Thymus (tissue), 11 donors: ENCODE results near the gene ATF3. TPM values are rescaled to one million over a fixed set of nuclear protein-coding genes. Genes with fewer than 3 reads are reported as not detected.

Source experiments
- DNase-seq, 9 donors: peaks; one replicate each; pipeline ENCODE4 v3.0.0-alpha.2; 2013; ENCODE audit warnings: low spot score in 9 of 9, low read depth in 6 of 9, missing footprints in 1 of 9
- H3K27ac ChIP-seq, 2 donors: one replicate each; pipeline ENCODE4 v1.5.1; 2013; ENCODE audit warnings: control low read depth in 1 of 2, low read depth in 1 of 2, low read length in 1 of 2, mild to moderate bottlenecking in 1 of 2, moderate library complexity in 1 of 2
- H3K27me3 ChIP-seq, 2 donors: one replicate each; pipeline ENCODE4 v1.5.1; 2013; ENCODE audit warnings: low read length in 1 of 2; ENCODE audit not compliant: control insufficient read depth in 2 of 2, insufficient read depth in 1 of 2
- H3K36me3 ChIP-seq, 2 donors: one replicate each; pipeline ENCODE4 v1.5.1; 2013; ENCODE audit warnings: low read length in 1 of 2, mild to moderate bottlenecking in 1 of 2, moderate library complexity in 1 of 2; ENCODE audit not compliant: control insufficient read depth in 2 of 2, insufficient read depth in 2 of 2
- H3K4me1 ChIP-seq, 2 donors: one replicate each; pipeline ENCODE4 v1.5.1; 2013; ENCODE audit warnings: low read length in 2 of 2; ENCODE audit not compliant: control insufficient read depth in 2 of 2, insufficient read depth in 2 of 2
- H3K4me3 ChIP-seq, 2 donors: one replicate each; pipeline ENCODE4 v1.5.1; 2013; ENCODE audit warnings: low read length in 2 of 2, control low read depth in 1 of 2, mild to moderate bottlenecking in 1 of 2
- H3K9me3 ChIP-seq, 2 donors: one replicate each; pipeline ENCODE4 v1.5.1; 2013; ENCODE audit warnings: low read length in 1 of 2, mild to moderate bottlenecking in 1 of 2; ENCODE audit not compliant: control insufficient read depth in 2 of 2, insufficient read depth in 1 of 2
- WGBS: extraction: QIAGEN DNeasy Blood & Tissue Kit; methylation state at CpG from one replicate; pipeline ENCODE4 v1.1.7; 2013; 5-methylcytosine and 5-hydroxymethylcytosine counted together
- polyA plus RNA-seq: library from polyadenylated mRNA; stranded (reverse); fragments of 200-250 nt; gene quantifications from one replicate; pipeline ENCODE4 v1.2.3, GENCODE V29; 2013
- total RNA-seq: library from RNA; stranded (reverse); fragments of 120-200 nt; gene quantifications from one replicate; pipeline ENCODE4 v1.2.4, GENCODE V29; 2013
- donor health status: healthy.

Gene ATF3
- total and polyA plus RNA-seq, 2 donors: 4.4 to 34.6 TPM

DNA sequence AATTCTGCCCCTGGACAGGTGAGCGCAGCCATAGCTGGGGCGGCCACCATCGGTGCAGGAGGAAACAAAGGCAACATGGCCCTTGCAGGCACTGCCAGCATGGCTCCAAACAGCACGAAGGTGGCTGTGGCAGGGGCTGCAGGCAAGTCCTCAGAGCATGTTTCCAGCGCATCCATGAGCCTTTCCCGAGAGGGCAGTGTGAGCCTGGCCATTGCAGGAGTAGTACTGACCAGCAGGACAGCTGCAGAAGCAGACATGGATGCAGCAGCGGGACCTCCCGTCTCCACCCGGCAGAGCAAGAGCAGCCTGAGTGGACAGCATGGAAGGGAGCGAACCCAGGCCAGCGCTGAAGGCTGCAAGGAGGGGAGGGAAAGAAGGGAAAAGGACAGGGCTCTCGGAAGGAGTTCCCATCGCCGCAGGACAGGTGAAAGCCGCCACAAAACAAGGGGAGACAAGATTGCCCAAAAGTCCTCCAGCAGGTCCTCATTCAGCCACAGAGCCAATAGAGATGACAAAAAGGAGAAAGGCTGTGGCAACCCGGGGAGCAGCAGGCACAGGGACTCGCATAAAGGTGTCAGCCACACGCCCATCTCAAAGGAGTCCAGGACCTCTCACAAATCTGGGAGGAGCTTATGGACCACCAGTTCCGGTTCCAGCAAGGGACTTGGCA is 17.4 kb downstream of the ATF3 start:
- Histone ChIP-seq H3K27me3 (no peaks in the 10 kb centered on the region), H3K36me3 (no peaks in the 10 kb centered on the region), H3K4me3 (no peak overlapping the region), H3K9me3 (peaks cover 0 to 2% of the 10 kb centered on the region in 2 donors), H3K4me1 (peaks cover 11 to 25% of the 10 kb centered on the region in 2 donors), H3K27ac (no peak overlapping the region)
- 98% methylated on average over 19 of the region's 19 CpGs for WGBS
- DNase-seq: no peak

GRCh38 chr1:212628046-212628445 is 19.5 kb downstream of the ATF3 start:
- H3K4me3 ChIP-seq: no peak overlapping the region
- peaks cover 11 to 25% of the 10 kb centered on the region in 2 donors for H3K4me1 ChIP-seq
- no peaks in the 10 kb centered on the region for H3K36me3 ChIP-seq
- H3K27me3 ChIP-seq: no peaks in the 10 kb centered on the region
- WGBS: 97% methylated on average over 5 of the region's 5 CpGs
- no peak overlapping the region for H3K27ac ChIP-seq
- peaks cover 0 to 2% of the 10 kb centered on the region in 2 donors for H3K9me3 ChIP-seq
- no peak for DNase-seq

DNA sequence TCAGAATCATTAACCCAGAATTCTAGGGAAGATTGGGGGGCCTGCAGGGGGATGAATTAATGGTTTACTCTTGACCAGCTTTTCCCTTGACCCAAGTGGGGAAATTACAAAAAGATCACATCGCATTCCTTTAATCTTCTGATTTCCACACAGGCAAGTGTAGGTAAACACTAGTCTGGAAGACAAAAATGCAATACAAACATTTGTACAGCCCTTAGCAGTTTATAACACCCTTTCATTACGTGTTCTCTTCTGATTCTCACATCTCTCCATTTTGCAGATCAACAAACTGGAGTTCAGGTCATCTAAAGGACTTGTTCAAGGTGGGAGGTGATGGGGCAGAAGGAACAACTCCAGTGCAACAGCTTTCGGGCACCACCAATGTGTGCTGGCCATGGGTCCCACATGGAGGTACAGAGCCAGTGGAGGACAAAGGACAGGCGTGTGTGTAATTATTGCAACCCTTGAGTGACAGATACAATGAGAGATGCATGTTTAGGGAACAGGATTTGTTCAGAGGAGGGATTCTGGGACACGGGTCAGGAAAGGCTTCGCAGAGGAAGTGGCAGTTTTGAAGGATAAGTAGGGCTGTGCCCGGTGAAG is 20.4 kb downstream of the ATF3 start:
- H3K27ac ChIP-seq: no peak overlapping the region
- no peak overlapping the region for H3K4me3 ChIP-seq
- H3K9me3 ChIP-seq: peaks cover 0 to 2% of the 10 kb centered on the region in 2 donors
- no peaks in the 10 kb centered on the region for H3K27me3 ChIP-seq
- H3K4me1 ChIP-seq: peaks cover 11 to 25% of the 10 kb centered on the region in 2 donors
- no peak for DNase-seq
- 97% methylated on average over 7 of the region's 7 CpGs for WGBS
- H3K36me3 ChIP-seq: no peaks in the 10 kb centered on the region

DNA sequence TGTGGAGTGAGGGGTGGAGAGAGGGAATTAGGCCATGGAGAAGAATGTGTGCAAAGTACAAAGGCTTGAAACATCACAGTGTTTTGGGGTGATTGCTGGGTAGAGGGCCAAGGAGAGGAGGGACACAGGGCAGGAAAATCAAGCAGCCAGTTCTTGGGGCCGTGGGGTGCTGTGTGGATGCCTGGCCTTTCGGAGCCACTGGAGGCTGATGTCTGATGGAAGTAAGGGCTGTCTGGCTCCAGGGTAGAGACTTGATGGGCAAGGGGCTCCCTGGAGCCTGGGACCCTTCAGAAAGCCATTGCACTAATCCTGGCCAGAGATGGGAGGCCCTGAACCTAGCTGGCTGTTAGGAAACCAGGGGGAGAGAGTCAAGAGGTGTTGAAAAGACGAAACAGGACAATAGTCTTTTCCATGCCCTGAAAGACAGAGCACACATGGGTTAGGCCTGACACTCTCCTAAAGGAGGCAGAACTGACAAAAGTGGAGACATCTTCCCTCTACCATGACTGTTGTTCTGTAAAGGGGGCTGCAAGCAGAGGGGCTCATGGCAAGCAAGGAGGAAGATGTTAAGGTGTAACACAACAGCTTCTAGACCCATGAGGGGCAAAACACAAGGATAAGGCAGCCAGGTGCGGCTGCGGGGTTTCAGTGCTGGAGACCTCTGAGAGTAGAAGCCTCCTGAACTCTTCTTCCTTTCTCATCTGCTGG is 21.0 kb downstream of the ATF3 start:
- DNase-seq: peak in 1 of 9 donors; percentile 89

DNA sequence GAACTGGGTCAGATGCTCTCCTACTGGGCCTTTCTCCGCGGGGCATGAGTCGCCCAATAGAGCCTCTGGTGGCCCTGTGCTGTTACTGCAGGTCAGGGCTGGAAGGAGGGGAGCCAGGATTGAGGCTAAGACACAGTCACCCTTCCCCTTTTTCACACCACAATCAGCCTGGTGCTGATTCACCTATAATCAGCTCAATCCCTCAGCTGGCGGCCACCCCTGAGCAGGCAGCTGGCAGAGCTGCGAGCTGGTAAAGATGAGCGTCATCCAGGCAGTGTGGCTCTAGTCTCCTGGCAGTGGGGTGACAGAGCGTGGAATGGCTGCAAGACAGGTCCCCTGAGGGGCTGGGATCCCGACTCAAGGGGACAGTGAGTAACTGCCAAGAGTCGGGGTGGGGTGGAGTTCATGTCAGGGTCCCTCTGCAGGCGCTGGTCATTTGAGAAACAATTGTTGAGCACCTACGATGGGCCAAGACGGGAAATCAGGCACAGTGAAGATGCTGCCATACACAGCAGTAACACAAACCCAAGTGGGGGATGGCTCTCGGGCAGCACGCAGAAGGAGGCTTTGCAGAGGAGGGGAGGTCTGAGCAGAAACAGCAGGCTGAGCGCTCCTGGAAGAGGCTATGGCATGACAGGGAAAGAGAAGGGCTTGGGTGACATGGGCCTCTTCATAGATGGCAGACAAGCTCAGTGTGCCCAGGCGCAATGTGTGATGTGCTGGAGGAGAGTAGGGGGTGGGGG is 21.8 kb downstream of the ATF3 start:
- Histone ChIP-seq H3K4me3 (no peak overlapping the region), H3K9me3 (peaks cover 0 to 5% of the 10 kb centered on the region in 2 donors), H3K36me3 (no peaks in the 10 kb centered on the region), H3K27me3 (no peaks in the 10 kb centered on the region), H3K4me1 (peaks cover 15 to 30% of the 10 kb centered on the region in 2 donors), H3K27ac (peak overlapping the region in 1 of 2 donors; percentile 87)
- 59% methylated on average over 16 of the region's 16 CpGs for WGBS
- DNase-seq: peak in 7 of 9 donors; percentile 61 to 82 (median 69)

More for the DNA sequence above, 21.0 kb downstream of the ATF3 start:
- Histone ChIP-seq H3K4me3 (no peak overlapping the region), H3K36me3 (no peaks in the 10 kb centered on the region), H3K4me1 (peaks cover 11 to 25% of the 10 kb centered on the region in 2 donors), H3K9me3 (peaks cover 0 to 5% of the 10 kb centered on the region in 2 donors), H3K27ac (peak overlapping the region in 1 of 2 donors; percentile 87), H3K27me3 (no peaks in the 10 kb centered on the region)
- WGBS: 76% methylated on average over 5 of the region's 5 CpGs

DNA sequence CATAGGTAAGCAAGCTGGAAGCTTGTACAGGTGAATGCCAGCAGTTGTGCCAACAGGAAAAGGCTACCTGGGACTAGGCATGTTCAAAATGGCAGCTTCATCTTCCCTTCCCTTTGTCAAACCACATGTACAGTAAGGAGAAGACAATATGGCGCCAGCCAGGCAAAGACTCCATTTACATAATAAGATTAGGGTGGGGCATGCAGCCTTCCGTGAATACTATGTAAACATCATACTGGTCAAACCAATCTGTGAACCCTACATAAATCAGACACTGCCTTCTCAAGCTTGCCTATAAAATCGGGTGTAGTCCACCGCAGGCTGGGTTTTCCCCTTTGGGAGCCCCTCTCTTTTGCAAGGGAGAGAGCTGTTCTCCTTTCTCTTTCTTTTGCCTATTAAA is 24.6 kb downstream of the ATF3 start:
- Histone ChIP-seq H3K27me3 (no peaks in the 10 kb centered on the region), H3K4me1 (peaks cover 39 to 58% of the 10 kb centered on the region in 2 donors), H3K36me3 (no peaks in the 10 kb centered on the region), H3K27ac (no peak overlapping the region), H3K4me3 (no peak overlapping the region), H3K9me3 (peaks cover 0 to 5% of the 10 kb centered on the region in 2 donors)
- WGBS: 79% methylated on average over 4 of the region's 4 CpGs
- no peak for DNase-seq

DNA sequence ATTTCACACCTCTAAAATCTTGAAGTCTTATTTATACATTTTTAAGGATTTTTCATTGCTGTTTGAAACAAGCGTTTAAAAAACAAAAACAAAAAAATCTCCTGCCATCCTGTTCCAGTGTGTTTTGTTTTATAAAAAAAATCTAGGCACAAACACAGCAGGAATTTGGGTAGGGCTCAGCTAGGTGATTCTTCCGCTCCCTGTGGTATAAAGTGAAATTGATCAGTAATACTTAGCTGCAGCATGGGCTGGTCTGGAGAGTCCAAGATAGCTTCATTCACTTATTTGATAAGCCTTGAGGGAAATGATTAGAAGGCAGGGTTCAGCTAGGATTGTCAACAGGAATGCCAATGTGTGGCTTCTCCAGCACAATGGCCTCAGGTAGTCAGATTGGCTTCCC is 25.7 kb downstream of the ATF3 start:
- Histone ChIP-seq H3K9me3 (peaks cover 0 to 5% of the 10 kb centered on the region in 2 donors), H3K27me3 (no peaks in the 10 kb centered on the region), H3K36me3 (no peaks in the 10 kb centered on the region), H3K4me3 (no peak overlapping the region), H3K27ac (no peak overlapping the region), H3K4me1 (peaks cover 44 to 66% of the 10 kb centered on the region in 2 donors)
- no peak for DNase-seq
- 98% methylated on average over 2 of the region's 2 CpGs for WGBS

DNA sequence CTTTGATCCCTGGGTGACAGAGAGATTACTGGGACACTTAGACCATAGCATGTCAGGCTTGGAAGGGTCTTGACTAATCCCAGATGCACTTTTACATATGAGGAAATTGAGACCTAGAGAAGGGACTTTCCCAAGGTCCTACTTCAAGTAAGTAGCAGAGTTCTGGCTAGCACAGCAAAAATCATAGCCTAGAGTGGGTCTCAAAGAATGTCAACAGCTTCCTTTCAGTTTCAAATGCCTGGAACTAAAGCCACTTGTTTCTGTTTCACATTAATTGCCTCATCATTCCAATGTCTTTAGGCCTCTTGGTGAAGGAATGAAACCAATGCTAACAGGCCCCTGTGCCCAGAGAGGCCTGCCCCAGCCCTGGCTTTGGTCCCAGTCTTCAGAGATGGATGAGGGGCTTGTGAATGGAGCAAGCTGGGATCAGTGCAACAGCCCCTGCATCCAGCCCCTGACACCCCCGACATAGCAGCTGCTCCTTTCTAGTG is 26.6 kb downstream of the ATF3 start:
- H3K4me1 ChIP-seq: peaks cover 38 to 59% of the 10 kb centered on the region in 2 donors
- peak overlapping the region; percentile 75 to 81 for H3K27ac ChIP-seq
- H3K9me3 ChIP-seq: peaks cover 0 to 5% of the 10 kb centered on the region in 2 donors
- DNase-seq: peak in 2 of 9 donors; percentile 15 to 60
- no peaks in the 10 kb centered on the region for H3K27me3 ChIP-seq
- WGBS: 44% methylated on average over 1 of the region's 1 CpG
- no peaks in the 10 kb centered on the region for H3K36me3 ChIP-seq
- no peak overlapping the region for H3K4me3 ChIP-seq
